Right lobe of liver (tissue), 4 donors: Measurements from ENCODE around the gene NUCB2.

Experiments used
- CTCF ChIP-seq, 4 donors: fragments of 200-600 bp in 3 of 4; fragments of 450-650 bp in 1 of 4; IDR thresholded peaks; one replicate each; pipeline versions ENCODE4 v1.5.1 to v1.8.0; 2016 to 2022; ENCODE audit warnings: antibody characterized with exemption in 4 of 4, mild to moderate bottlenecking in 2 of 4
- POLR2A ChIP-seq: fragments of 450-650 bp; IDR thresholded peaks from one replicate; pipeline ENCODE4 v1.6.1; 2017; ENCODE audit warnings: antibody characterized with exemption, mild to moderate bottlenecking
- donor health status: DM: no; HTN: no; CAD: no.
- donor health status: DM: no; HTN: no; CAD: no.
- donor health status: DM: no; HTN: yes; CAD: no.

DNA sequence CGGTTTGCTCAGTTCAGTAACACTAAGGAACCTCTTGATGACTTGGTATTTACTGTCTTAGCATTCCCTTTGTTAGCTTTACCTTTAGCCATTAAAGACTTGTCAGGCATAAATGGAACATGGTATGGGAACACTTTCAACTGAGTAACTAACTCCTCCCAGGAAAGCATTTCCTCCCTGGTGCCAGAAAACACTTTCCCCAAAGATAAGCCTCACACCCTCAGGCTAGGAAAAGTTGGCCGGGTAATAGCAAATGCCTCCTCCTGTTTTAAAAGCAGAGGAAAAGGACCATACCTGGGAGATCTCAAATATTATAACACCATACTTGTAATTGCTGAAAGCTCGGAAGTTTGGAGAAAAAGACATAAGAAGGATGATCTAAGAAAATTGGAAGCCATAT, 100.0 kb downstream of the NUCB2 start:
- TF ChIP-seq CTCF (IDR thresholded peaks at IDR 0.05) (no peak), POLR2A (no peak)
